GM23338 (cell line): ENCODE data around the gene NEK11. TPM values are rescaled to one million over a fixed set of nuclear protein-coding genes. Genes with fewer than 3 reads are reported as not detected.

ENCODE experiments used
- ATAC-seq: fragments of 200-7000 bp; cut with Tn5 transposase; 3 replicates; pipeline ENCODE4 v1.9.1; 2020
- DNase-seq: peaks from one replicate; pipeline ENCODE4 v3.0.0-alpha.2; 2015; ENCODE audit warnings: low spot score
- H2AFZ ChIP-seq: fragments of 200-600 bp; sonication (generic); 2 replicates; pipeline ENCODE4 v1.8.0; 2016; ENCODE audit warnings: antibody characterized with exemption, mild to moderate bottlenecking, moderate library complexity
- H3F3A ChIP-seq: fragments of 200-600 bp; sonication (generic); replicated peaks from 2 replicates; pipeline ENCODE4 v1.8.0; 2017; ENCODE audit warnings: antibody characterized with exemption, mixed run types, low read depth
- H3K27ac ChIP-seq: fragments of 200-600 bp; sonication (generic); 2 replicates; pipeline ENCODE4 v1.6.1; 2016; ENCODE audit warnings: low read depth
- H3K27me3 ChIP-seq: fragments of 200-600 bp; sonication (generic); 2 replicates; pipeline ENCODE4 v1.8.0; 2016; ENCODE audit warnings: mild to moderate bottlenecking, mixed run types, moderate library complexity; ENCODE audit not compliant: insufficient read depth
- H3K36me3 ChIP-seq: fragments of 200-600 bp; sonication (generic); 2 replicates; pipeline ENCODE4 v1.8.0; 2016; ENCODE audit warnings: mild to moderate bottlenecking; ENCODE audit not compliant: insufficient read depth
- H3K4me1 ChIP-seq: fragments of 200-600 bp; sonication (generic); 2 replicates; pipeline ENCODE4 v1.8.0; 2016; ENCODE audit warnings: mild to moderate bottlenecking, moderate library complexity; ENCODE audit not compliant: insufficient read depth
- H3K4me2 ChIP-seq: fragments of 200-600 bp; sonication (generic); 2 replicates; pipeline ENCODE4 v1.7.1; 2017; ENCODE audit warnings: mixed run types
- H3K4me3 ChIP-seq: fragments of 200-600 bp; sonication (generic); 2 replicates; pipeline ENCODE4 v1.6.1; 2016; ENCODE audit warnings: mixed run types
- H3K79me2 ChIP-seq: fragments of 200-600 bp; sonication (generic); replicated peaks from 2 replicates; pipeline ENCODE4 v1.8.0; 2017; ENCODE audit warnings: mild to moderate bottlenecking; ENCODE audit not compliant: insufficient read depth
- H3K9me2 ChIP-seq: fragments of 200-600 bp; sonication (generic); 2 replicates; pipeline ENCODE4 v1.8.0; 2017; ENCODE audit not compliant: insufficient read depth
- H4K20me1 ChIP-seq: fragments of 200-600 bp; sonication (generic); replicated peaks from 2 replicates; pipeline ENCODE4 v1.8.0; 2017; ENCODE audit warnings: mild to moderate bottlenecking; ENCODE audit not compliant: insufficient read depth
- H3K27ac Mint-ChIP-seq: 2 replicates; pipeline ENCODE4 v1.8.0; 2020; ENCODE audit warnings: inconsistent platforms, mild to moderate bottlenecking, moderate library complexity, mixed read lengths
- H3K27me3 Mint-ChIP-seq: 3 replicates; pipeline ENCODE4 v1.8.0; 2022; ENCODE audit warnings: low read depth, mild to moderate bottlenecking, moderate library complexity, mixed read lengths, inconsistent platforms; ENCODE audit not compliant: insufficient read depth, poor library complexity
- H3K36me3 Mint-ChIP-seq: 3 replicates; pipeline ENCODE4 v1.8.0; 2021; ENCODE audit warnings: low read depth, mild to moderate bottlenecking, inconsistent platforms, moderate library complexity, mixed read lengths
- H3K4me1 Mint-ChIP-seq: 3 replicates; pipeline ENCODE4 v1.8.0; 2020; ENCODE audit warnings: mild to moderate bottlenecking, inconsistent platforms, mixed read lengths
- H3K4me3 Mint-ChIP-seq: 3 replicates; pipeline ENCODE4 v1.8.0; 2021; ENCODE audit warnings: moderate library complexity, mild to moderate bottlenecking, inconsistent platforms, mixed read lengths
- H3K9me3 Mint-ChIP-seq: 3 replicates; pipeline ENCODE4 v1.8.0; 2020; ENCODE audit warnings: moderate library complexity, mild to moderate bottlenecking, inconsistent platforms, mixed read lengths
- CREB1 ChIP-seq: fragments of 250-450 bp; sonication (Bioruptor Pico); IDR thresholded peaks from 2 replicates; pipeline ENCODE4 v1.5.0; 2020; ENCODE audit warnings: low read depth, mild to moderate bottlenecking, moderate library complexity
- CTCF ChIP-seq, 2 experiments: fragments of 200-600 bp in 1 of 2; sonication (generic) in 1 of 2; conservative IDR thresholded peaks; 2 replicates each; pipeline versions ENCODE4 v1.5.1 to v1.6.1; 2016 to 2017; ENCODE audit warnings: antibody characterized with exemption in 2 of 2, low read depth in 2 of 2, mild to moderate bottlenecking in 2 of 2, moderate library complexity in 1 of 2
- EZH2 ChIP-seq: fragments of 200-600 bp; sonication (generic); IDR thresholded peaks from one replicate; pipeline ENCODE4 v1.8.0; 2017; ENCODE audit warnings: antibody characterized with exemption, mild to moderate bottlenecking, low read depth; ENCODE audit not compliant: unreplicated experiment
- EZH2phosphoT487 ChIP-seq: fragments of 200-600 bp; sonication (generic); IDR thresholded peaks from one replicate; pipeline ENCODE4 v1.8.1; 2018; ENCODE audit warnings: antibody characterized with exemption; ENCODE audit not compliant: unreplicated experiment
- JUNB ChIP-seq: IDR thresholded peaks from one replicate; pipeline ENCODE4 v1.6.1; 2016; ENCODE audit warnings: antibody characterized with exemption; ENCODE audit not compliant: unreplicated experiment
- POLR2AphosphoS5 ChIP-seq: IDR thresholded peaks from 2 replicates; pipeline ENCODE4 v1.6.1; 2016; ENCODE audit warnings: antibody characterized with exemption, low read depth
- REST ChIP-seq: IDR thresholded peaks from one replicate; pipeline ENCODE4 v1.6.1; 2018; ENCODE audit warnings: antibody characterized with exemption; ENCODE audit not compliant: unreplicated experiment
- STAT1 ChIP-seq: IDR thresholded peaks from one replicate; pipeline ENCODE4 v1.6.1; 2016; ENCODE audit warnings: antibody characterized with exemption; ENCODE audit not compliant: unreplicated experiment
- ZNF114 ChIP-seq: fragments of 250-450 bp; sonication (Bioruptor Pico); IDR thresholded peaks from 2 replicates; pipeline ENCODE4 v1.5.0; 2020; ENCODE audit warnings: mild to moderate bottlenecking, moderate library complexity
- ZNF331 ChIP-seq: fragments of 250-450 bp; sonication (Bioruptor Pico); IDR thresholded peaks from 2 replicates; pipeline ENCODE4 v1.5.0; 2020; ENCODE audit warnings: low read depth, mild to moderate bottlenecking, moderate library complexity
- polyA plus RNA-seq: library from polyadenylated mRNA; unstranded; fragments of >200 nt; fragmentation: Nextera tagmentation; extraction: Ambion mirVana; gene quantifications from 2 replicates; pipeline ENCODE4 v1.2.1, GENCODE V29; 2016
- total RNA-seq: library from RNA; depleted of rRNA; stranded (reverse); fragments of >200 nt; shearing (Covaris generic); gene quantifications from 2 replicates; pipeline ENCODE4 v1.2.3, GENCODE V29; 2014
- TF ChIP-seq, protein P1 (sequence below): fragments of 250-450 bp; sonication (Bioruptor Pico); IDR thresholded peaks from 2 replicates; pipeline ENCODE4 v1.5.0; 2020; ENCODE audit warnings: mild to moderate bottlenecking, moderate library complexity

Gene NEK11
- total and polyA plus RNA-seq, 2 experiments from 2014 or later, result 0.80 to 1.1 TPM

DNA sequence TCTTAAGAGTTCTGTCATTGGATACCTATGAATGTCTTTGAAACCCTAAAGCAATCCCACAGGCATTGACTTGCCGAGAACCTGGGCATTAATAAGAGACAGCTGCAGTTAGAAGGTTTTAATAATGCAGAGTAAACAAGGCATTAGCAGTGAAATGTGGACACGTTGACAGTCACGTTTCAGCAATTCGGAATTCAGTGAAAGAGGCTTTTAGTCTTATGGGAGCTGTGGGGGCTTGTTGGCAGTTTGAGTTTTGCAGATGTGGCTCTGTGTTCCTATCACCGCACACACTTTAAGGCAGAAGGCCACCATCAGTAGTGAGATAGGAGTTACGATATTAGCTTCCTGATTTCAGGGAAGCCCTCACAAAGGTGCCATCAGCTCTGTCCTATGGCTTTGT is 209.7 kb downstream of the NEK11 start:
- Histone ChIP-seq H3K36me3 (no peaks in the 10 kb centered on the region), H3K4me3 (no peak overlapping the region), H3K9me2 (no peaks in the 10 kb centered on the region), H3K79me2 (no peaks in the 10 kb centered on the region), H3F3A (no peaks in the 10 kb centered on the region), H4K20me1 (no peaks in the 10 kb centered on the region; the same call in 1 of the 2 replicates), H3K27me3 (no peaks in the 10 kb centered on the region), H3K4me1 (no peaks in the 10 kb centered on the region), H3K4me2 (no peak overlapping the region), H2AFZ (peak overlapping the region; percentile 23; the same call in 1 of the 2 replicates), H3K27ac (no peak overlapping the region)
- Mint-ChIP-seq H3K4me3 (no peak overlapping the region), H3K27me3 (peaks cover 4% of the 10 kb centered on the region), H3K9me3 (no peaks in the 10 kb centered on the region), H3K36me3 (no peaks in the 10 kb centered on the region), H3K4me1 (peaks cover 2% of the 10 kb centered on the region; the same call in 1 of the 3 replicates), H3K27ac (no peak overlapping the region)
- DNase-seq (no peak), ATAC-seq (no peak)
- TF ChIP-seq JUNB, result no peak
- no peak for TF ChIP-seq EZH2phosphoT487
- no peak for TF ChIP-seq CTCF (conservative IDR thresholded peaks at IDR 0.05; ENCODE audit: low read depth in 2 of 2)
- no peak for TF ChIP-seq ZNF114
- TF ChIP-seq REST, result no peak

DNA sequence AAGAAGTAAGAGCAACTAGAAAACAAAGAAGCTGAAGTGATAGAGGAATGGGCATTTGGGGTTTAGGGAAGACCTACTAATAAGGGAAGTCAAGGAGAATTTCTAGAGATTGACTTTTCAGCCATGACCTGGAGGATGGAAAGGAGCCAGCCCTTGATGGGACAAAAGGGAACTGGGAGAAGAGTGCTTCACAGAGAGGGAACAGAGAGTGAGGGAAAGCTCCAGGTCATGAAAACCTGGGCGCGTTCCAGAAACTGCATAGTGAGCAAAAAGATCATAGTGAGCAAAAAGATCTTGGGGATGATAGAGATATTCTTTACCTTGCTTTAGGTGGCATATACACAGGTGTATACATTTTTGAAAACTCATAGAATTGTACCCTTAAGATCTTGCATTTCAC is 211.8 kb downstream of the NEK11 start:
- TF ChIP-seq POLR2AphosphoS5 (no peak), CREB1 (CRISPR knock-in tag) (no peak), STAT1 (no peak), ZNF331 (CRISPR knock-in tag) (no peak), ZNF114 (no peak), EZH2 (no peak), EZH2phosphoT487 (no peak), JUNB (no peak)
- TF ChIP-seq, protein P1, sequence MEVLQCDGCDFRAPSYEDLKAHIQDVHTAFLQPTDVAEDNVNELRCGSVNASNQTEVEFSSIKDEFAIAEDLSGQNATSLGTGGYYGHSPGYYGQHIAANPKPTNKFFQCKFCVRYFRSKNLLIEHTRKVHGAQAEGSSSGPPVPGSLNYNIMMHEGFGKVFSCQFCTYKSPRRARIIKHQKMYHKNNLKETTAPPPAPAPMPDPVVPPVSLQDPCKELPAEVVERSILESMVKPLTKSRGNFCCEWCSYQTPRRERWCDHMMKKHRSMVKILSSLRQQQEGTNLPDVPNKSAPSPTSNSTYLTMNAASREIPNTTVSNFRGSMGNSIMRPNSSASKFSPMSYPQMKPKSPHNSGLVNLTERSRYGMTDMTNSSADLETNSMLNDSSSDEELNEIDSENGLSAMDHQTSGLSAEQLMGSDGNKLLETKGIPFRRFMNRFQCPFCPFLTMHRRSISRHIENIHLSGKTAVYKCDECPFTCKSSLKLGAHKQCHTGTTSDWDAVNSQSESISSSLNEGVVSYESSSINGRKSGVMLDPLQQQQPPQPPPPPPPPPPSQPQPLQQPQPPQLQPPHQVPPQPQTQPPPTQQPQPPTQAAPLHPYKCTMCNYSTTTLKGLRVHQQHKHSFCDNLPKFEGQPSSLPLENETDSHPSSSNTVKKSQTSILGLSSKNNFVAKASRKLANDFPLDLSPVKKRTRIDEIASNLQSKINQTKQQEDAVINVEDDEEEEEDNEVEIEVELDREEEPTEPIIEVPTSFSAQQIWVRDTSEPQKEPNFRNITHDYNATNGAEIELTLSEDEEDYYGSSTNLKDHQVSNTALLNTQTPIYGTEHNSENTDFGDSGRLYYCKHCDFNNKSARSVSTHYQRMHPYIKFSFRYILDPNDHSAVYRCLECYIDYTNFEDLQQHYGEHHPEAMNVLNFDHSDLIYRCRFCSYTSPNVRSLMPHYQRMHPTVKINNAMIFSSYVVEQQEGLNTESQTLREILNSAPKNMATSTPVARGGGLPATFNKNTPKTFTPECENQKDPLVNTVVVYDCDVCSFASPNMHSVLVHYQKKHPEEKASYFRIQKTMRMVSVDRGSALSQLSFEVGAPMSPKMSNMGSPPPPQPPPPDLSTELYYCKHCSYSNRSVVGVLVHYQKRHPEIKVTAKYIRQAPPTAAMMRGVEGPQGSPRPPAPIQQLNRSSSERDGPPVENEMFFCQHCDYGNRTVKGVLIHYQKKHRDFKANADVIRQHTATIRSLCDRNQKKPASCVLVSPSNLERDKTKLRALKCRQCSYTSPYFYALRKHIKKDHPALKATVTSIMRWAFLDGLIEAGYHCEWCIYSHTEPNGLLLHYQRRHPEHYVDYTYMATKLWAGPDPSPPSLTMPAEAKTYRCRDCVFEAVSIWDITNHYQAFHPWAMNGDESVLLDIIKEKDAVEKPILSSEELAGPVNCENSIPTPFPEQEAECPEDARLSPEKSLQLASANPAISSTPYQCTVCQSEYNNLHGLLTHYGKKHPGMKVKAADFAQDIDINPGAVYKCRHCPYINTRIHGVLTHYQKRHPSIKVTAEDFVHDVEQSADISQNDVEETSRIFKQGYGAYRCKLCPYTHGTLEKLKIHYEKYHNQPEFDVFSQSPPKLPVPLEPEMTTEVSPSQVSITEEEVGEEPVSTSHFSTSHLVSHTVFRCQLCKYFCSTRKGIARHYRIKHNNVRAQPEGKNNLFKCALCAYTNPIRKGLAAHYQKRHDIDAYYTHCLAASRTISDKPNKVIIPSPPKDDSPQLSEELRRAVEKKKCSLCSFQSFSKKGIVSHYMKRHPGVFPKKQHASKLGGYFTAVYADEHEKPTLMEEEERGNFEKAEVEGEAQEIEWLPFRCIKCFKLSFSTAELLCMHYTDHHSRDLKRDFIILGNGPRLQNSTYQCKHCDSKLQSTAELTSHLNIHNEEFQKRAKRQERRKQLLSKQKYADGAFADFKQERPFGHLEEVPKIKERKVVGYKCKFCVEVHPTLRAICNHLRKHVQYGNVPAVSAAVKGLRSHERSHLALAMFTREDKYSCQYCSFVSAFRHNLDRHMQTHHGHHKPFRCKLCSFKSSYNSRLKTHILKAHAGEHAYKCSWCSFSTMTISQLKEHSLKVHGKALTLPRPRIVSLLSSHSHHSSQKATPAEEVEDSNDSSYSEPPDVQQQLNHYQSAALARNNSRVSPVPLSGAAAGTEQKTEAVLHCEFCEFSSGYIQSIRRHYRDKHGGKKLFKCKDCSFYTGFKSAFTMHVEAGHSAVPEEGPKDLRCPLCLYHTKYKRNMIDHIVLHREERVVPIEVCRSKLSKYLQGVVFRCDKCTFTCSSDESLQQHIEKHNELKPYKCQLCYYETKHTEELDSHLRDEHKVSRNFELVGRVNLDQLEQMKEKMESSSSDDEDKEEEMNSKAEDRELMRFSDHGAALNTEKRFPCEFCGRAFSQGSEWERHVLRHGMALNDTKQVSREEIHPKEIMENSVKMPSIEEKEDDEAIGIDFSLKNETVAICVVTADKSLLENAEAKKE (CRISPR knock-in tag), result no peak
- no peaks in the 10 kb centered on the region for H3K4me1 Mint-ChIP-seq
- ATAC-seq, result no peak
- H3K27me3 Mint-ChIP-seq, result peaks cover 2% of the 10 kb centered on the region
- Histone ChIP-seq H3K9me2 (no peaks in the 10 kb centered on the region), H3K4me1 (no peaks in the 10 kb centered on the region), H4K20me1 (no peaks in the 10 kb centered on the region; the same call in 1 of the 2 replicates), H2AFZ (no peak overlapping the region), H3K79me2 (no peaks in the 10 kb centered on the region), H3K27me3 (no peaks in the 10 kb centered on the region), H3F3A (no peaks in the 10 kb centered on the region), H3K27ac (no peak overlapping the region), H3K4me3 (no peak overlapping the region), H3K4me2 (no peak overlapping the region), H3K36me3 (no peaks in the 10 kb centered on the region)
- H3K9me3 Mint-ChIP-seq, result no peaks in the 10 kb centered on the region
- no peak overlapping the region for H3K4me3 Mint-ChIP-seq
- no peaks in the 10 kb centered on the region for H3K36me3 Mint-ChIP-seq
- no peak overlapping the region for H3K27ac Mint-ChIP-seq
- DNase-seq, result no peak
